ENCODE measurements around the gene OSBPL7. TPM values are rescaled to one million over a fixed set of nuclear protein-coding genes. Genes with fewer than 3 reads are reported as not detected.
A peak's percentile ranks its signal among the peaks of the same experiment; 100 is the strongest.
"Not testable (repeated sequence)": the region's sequence is repeated elsewhere in the genome, so short reads cannot be mapped to it uniquely, and the experiment has no call there.

Gene OSBPL7
- total RNA-seq, 1 experiment from 2014 or later, result 2.6 TPM

DNA sequence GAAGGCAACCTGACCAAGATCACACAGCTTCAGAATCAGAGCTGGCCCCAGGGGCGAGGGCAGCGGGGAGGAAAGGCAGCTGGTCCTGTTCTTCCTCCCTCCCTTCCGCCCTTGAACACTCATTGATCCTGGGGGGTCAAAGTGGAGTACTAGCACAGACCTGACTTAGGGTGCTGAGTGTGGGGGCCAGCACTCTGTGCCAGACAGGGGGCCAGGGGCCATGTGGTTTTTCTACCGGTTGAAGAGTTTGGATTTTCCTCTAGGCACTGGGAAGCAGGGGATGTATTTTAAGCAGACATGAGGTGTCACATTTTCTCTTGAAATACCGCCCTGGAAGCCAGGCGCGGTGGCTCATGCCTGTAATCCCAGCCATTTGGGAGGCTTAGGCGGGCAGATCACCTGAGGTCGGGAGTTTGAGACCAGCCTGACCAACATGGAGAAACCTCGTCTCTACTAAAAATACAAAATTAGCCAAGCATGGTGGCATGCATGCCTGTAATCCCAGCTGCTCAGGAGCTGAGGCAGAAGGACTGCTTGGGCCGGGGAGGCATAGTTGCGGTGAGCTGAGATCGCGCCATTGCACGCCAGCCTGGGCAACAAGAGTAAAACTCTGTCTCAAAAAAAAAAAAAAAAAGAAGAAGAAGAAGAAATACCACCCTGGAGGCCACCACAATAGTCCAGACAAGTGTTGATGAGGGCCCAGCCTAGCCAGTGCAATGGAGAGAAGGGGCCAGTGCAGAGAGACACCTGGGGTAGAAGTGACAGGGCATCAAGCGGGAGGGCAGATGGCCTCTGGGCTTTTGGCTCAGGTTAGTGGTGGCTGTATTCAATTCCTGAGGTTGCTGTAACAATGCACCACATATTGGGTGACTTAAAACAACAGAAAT lies 15.3 kb downstream of the OSBPL7 start:
- DNase-seq (ENCODE audit: low read depth), result no peak

DNA sequence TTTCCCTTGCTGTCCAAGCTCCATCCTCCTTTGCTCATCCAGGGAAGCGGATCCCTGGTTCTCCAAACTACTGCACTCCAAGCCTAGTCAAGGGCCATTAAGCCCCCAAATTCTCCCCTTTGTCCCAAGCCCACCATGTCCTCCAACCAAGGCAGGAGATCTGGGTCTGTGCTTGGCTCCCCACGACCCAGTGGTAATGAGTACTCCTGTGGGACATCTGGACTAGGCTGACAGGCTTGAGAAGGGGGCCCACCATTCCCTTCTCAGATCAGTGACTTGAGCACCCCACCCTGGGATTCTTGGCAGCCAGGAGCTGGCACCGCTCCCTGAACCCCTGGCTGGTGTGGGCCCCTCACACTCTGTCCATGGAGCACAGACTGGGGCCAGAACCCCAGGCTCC lies 17.1 kb downstream of the OSBPL7 start:
- no peak for DNase-seq (ENCODE audit: low read depth)

DNA sequence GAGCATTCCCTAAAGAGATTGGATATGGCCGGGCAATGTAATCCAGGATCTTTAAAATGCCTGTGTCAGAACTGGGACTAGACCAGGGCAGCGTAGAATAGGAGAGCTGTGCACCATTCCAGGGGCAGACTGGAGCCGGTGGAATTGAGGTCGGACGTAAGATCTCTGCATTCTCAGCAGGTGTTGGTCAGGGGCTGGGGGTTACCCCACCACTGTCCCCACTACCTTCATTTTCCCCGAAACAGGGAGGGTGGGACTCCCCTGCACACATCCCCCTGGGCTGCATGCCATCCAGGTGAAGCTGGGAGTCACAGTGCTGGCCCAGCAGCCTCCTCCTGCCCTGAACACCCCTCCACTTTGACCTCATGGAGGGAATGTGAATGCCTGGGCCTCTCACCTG lies 17.8 kb downstream of the OSBPL7 start:
- DNase-seq (ENCODE audit: low read depth), result no peak

DNA sequence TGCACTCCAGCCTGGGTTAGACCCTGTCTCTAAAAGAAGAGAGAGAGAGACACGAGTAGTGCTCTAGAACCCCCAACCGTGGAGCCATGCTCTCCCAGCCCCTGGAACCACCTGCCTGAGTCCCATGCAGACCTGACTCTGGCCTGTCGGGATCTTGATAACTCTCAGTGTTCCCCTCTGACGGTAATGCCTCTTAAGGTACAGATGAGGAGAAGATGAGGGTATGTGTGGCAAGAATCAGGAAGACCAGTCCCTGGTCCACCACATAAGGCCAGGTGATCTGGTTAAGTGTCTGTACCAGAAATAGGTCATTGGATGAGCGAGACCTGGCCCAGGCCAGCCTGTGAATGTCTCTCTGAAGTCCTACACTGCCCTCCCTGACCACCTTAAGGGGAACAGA lies 18.4 kb downstream of the OSBPL7 start:
- DNase-seq (ENCODE audit: low read depth), result no peak

DNA sequence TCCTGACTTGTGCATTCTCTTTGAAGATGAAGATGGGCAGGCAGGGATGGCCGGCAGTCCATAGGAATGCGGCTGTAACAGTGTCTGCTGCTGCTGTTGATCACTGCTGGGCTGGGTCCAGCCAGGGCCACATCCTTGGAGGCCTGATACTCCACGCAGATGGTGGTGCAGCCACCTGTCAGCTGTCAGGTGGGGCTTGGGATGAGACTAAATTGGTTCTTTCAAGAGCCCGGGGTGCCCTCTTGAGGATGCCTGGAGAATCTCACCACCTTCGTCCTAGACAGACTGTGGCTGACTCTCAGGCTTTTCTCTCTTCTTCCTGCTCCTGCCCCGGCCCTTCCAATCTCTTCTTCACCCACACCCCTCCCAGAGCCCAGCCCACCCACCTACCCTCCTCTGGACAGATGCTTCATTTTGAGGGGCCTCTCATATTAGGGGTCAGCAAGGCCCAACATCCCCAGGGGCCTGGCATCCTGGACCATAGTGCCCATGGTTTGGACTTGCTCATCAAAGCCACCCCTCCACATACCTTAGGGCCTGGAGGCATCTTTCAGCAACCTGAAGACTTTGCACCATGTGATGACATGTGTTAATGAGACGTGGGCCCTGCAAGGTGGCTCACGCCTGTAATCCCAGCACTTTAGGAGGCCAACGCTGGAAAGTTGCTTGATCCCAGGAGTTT lies 19.1 kb downstream of the OSBPL7 start:
- DNase-seq (ENCODE audit: low read depth), result peak; percentile 32

DNA sequence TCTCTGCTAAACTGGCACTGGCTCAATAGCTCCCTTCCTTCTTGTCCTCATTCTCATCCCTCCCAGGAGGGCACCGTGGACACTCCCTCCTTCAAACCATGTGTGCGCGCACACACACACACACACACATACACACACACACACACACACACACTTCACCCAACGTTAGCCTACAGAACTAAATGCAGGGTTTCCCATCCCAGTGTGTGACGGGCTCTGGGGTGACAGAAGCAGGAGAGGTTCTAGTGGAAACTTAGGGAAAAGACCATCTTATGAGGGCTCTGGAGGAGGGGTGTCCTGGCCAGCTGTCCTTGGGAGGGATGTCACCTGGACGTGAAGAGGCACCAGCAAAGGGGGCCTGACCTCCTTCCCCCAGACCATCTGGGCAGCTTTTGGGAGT lies 19.7 kb downstream of the OSBPL7 start:
- no peak for DNase-seq (ENCODE audit: low read depth)

DNA sequence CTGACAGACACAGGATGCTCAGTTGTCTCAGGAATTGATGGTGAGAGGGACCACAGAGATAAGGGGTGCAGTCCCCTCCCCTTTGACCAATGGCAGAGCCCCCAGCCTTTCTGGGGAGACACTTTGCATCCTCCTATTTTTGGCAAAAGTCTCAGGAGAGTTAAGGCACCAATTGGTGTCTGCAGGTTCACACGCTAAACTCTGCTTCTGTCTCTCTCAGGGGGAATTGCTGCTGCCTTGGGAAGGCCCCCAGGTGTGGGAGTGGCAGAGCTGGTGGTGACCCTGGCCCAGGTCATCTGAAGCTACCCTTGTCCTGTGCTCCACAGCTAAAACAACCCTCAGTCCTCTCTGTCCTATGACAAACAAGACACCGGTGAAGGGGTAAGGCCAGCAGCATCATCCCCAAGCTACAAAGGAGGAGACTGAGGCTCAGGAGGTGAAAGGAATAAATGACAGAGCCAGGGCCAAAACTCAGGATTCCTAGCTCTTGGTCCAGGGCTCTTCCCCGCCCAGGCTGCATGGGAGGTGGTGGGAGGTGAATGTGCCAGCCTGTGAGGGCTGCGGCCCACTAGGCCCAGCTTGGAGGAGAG lies 20.3 kb downstream of the OSBPL7 start:
- DNase-seq (ENCODE audit: low read depth), result no peak

DNA sequence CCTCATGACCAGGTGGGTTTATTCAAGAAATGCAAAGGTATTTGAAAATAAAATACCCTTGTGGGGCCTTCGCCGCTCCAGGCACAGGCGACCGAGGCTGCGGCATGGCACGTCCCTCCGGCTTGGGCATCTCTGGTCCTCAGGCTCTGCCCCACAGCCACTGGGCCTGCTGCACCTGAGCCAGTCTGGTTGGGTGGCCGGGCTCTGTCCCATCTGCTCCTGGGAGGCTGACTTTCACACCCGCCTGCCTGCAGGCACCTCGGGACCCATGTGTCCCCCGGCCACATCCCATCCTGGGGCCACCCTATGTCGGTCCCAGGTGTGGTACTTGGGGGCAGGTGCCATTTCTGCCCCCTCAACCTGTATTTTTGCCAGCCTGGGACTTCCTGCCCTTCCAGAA lies 20.9 kb downstream of the OSBPL7 start:
- no peak for DNase-seq (ENCODE audit: low read depth)

DNA sequence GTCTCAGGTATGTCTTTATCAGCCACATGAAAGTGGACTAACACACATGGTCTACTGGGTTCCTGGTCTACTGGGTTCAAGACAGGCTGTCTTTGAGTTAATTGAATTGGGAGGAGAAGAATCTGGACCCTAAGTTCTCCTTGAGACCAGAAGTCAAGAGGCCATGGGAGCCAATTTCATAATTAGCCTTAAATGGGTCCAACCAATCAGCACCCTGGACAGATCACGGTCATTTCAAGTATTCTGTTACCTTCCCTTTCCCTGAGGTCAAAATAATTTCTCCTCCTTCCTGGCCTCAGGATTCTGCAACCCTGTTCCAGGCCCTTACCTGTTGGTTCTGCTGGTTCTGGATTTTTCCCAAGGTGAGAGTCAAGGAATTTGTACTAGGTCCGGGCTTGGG lies 23.8 kb downstream of the OSBPL7 start:
- DNase-seq (ENCODE audit: low read depth), result peak; percentile 15

DNA sequence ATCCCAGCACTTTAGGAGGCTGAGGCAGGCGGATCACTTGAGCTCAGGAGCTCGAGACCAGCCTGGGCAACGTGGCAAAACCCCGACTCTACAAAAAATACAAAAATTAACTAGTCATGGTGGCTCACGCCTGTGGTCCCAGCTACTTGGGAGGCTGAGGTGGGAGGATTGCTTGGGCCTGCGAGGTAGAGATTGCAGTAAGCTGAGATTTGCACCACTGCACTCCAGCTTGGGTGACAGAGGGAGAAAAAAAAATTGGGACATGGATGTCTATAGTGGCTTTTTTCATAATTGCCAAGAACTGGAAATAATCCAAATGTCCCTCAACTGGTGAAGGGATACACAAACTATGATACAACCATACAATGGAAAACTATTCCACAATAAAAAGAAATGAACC lies 28.6 kb downstream of the OSBPL7 start:
- no peak for DNase-seq (ENCODE audit: low read depth)

DNA sequence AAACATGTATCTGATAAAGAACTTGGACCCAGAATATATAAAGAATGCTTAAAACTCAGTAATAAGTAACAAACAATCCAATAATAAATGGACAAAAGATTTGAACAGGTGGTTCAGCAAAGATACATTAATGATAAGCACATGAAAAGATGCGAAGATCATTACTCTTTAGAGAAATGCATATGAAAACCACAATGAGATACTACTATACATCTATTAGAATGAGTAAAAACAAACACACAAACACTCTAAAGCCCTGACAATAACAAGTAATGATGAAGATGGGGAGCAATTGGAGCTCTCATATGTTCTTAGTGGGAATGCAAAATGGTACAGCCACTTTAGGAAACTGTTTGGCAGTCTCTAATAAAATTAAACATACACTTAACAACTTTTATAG lies 29.1 kb downstream of the OSBPL7 start:
- DNase-seq (ENCODE audit: low read depth), result no peak

DNA sequence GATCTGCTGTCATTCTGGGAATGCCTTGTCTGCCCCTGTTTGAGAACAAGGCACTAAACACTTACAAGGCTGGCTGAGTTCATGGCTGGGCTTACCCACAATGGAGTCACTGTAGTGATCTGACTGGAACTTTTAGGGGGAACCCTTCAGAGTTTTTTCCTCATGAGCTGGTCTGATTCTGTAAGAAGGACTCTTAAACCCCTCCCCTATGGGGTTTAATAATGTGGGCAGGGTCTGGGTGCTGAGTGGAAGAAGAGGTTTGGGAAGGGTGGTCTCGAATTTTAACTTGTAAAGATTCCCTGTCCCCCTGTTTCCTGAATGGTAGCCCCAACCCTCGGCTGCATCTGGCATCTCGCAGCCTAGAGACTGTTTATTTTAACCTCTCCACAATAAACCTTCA lies 30.6 kb downstream of the OSBPL7 start:
- DNase-seq (ENCODE audit: low read depth), result no peak

DNA sequence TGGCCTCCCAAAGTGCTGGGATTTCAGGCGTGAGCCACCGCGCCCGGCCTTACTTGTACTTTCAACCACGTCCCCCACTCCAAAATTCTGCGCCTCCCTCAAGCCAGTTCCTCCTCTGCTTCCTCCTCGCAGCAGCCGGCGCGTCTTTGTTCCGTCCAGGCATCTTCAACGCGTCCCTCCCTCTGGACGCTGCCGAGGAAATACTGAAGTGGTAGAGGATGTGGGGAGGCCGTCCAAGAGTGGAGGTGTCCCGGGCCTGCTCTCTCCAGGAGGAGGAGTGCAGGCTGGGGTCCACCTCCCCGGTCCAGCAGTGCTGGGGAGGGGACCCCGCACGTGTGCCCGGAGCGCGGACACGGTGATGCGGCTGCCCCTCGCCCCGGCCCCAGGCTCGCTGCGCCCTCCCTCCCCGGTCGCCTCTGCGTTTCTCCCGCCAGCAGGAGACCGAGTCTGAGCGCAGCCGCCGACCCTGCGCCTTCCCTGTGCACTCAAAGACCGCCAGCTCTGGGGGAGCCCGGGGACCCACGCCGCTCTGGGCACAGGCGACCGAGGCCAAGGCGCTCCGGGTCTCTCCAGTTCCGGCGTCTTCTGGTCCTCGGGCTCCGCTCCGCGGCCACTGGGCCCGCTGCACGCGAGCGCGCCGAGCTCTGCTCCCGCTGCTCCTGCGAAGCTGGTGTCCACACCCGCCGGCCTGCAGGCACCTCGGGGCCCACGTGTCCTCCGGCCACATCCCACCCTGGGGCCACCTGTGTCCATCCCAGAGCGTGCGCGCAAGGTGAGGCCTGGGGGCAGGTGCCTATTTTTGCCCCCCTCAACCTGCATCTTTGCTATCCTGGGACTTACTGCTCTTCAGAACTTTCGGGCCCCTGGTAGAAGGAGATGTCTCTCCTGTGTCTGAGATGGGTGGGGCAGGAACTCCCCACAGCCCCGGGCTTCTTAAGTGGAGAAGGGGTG lies 31.7 kb downstream of the OSBPL7 start:
- peak; percentile 35 for DNase-seq (ENCODE audit: low read depth)

DNA sequence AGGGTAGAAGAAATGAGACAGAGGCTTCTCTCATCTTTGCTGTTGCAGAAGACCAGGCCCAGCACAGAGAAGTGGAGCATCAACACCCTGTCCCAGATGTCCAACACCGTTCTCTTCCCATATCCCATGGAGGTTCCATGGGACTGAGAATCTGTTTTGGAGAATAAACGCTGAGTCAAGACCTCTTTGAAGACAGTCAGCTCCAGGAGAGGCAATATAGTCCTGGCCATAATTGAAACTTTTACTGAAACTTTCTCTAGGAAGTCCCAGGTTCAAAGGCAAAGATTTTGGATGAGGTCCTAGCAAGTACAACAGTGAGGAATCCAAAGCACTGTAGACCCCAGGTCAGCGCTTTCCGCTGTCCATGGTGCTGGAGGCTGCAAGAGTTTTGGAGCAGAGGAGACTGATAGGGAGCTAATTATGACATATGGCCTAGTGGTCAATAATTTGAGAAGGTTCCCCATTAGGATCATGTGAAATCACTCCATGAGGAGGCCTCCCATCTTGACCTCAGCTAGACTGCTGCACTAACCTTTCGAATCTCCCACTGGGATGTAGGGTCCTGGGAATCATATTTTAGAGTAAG lies 36.0 kb downstream of the OSBPL7 start:
- peak; percentile 38 for DNase-seq (ENCODE audit: low read depth)

DNA sequence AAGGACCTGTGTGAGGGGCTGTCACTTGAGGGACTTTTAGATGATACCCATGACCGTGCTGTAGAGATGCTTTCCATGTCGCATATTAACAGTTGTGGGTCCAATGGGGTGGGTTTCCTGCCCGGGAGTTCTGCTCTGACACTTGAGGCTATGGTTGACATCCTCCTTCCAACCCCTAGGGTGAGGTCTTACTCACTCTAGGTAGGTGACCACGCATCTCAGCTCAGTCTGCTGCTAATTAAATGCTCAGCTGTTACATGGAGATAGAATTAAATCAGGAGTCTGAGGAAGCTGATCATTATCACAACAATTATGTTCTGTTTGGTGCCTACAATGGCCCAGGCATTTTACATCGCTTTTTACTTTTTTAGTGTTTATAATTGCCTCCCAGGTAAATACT lies 40.2 kb downstream of the OSBPL7 start:
- DNase-seq (ENCODE audit: low read depth), result no peak

DNA sequence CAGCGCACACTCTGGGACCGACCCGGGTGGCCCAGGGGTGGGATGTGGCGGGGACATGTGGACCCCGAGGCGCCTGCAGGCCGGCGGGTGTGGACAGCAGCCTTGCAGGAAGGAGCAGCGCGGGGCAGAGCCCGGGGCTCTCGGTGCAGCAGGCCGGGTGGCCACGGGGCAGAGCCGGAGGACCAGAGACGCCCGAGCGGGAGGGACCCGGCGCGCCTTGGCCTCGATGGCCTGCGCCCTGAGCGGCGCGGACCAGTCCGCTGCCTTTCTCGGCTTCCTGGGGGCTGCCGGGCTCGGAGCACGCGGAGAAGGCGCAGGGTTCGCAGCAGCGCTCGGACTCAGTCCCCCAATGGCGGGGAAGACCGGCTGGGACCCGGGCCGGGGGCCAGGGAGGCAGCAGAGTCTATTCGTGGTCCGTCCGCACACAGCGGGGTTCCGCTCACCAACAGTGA lies 43.4 kb downstream of the OSBPL7 start:
- DNase-seq (ENCODE audit: low read depth), result no peak

DNA sequence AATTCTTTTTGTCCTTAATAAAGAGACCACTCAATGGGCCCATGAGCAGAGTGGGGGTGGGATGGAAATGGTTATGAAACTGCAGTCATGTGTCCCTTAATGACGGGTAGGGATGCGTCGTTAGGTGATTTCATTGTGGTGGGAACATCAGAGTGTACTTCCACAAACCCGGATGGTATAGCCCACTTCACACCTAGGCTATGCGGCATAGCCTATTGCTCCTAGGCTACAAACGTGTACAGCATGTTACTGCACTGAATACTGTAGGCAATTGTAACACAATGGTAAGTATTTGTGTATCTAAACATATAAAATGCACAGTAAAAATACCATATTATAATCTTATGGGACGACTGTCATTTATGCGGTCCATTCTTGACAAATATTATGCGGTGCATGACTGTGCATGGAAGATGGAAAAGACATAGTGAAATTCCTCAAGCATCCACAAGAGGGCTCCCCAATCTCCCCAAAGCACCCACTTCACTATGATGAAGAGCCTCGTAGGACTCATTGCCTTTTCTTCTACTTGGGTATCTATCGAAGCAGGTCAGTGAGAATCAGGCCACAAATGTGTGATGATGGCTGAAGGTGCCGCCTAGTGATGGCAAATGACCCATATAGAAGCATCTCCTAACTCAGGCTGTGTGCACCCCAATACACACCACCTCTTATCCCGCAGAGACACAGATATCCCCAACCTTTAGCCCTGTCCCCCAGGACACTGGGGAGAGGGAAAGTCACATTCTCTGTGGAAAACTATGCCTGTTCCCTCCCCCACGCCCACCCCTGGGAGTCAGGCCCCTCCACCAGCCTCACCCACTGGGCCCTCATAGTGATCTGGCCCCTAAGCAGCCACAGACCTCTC lies 45.0 kb downstream of the OSBPL7 start:
- peak; percentile 44 for DNase-seq (ENCODE audit: low read depth)

DNA sequence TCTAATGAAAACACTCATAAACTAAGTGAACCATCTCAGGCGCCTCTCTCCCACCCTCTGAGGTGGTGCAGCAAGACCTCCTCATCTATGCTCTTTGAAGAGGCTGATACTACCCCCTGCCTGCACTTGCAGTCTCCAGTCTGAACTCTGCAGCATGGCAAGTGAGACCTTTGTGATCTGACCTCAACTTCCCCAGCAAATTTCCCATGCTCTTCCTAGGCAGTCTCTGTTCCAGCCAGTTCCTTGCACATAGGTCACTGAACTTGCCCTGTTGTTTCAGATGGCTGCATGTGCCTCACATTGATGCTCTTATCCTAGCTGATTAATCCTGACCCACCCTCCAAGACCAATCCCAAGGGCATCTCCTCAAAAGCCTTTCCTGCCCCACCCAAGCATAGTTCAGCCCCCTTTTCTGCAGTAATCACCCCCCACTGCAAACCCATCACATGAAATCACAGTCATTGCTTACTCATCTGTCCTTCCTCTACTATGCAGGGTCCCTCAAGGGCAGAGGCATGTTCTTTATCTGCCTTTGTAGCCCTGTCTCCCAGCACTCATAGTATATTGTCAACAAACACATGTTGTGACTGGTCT lies 46.5 kb downstream of the OSBPL7 start:
- no peak for DNase-seq (ENCODE audit: low read depth)

DNA sequence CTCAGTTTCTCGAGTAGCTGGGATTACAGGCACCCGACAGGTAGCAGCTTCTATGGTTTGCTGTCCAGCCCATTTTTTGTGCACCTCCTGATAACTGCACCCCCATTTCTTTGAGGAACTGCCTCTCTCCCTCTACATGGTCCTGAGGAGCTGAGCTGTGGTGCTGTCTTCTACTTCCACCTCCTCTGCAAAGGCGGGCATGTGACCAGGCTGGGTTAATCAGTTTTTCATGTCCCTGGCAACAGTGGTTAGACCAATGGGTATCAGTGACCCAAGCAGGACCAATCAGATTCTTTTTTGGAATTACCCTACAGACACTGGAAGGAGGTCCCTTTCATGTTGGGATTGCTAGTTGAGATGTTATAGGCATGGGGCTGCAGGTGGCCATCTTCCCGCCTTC lies 47.3 kb downstream of the OSBPL7 start:
- DNase-seq (ENCODE audit: low read depth), result no peak

DNA sequence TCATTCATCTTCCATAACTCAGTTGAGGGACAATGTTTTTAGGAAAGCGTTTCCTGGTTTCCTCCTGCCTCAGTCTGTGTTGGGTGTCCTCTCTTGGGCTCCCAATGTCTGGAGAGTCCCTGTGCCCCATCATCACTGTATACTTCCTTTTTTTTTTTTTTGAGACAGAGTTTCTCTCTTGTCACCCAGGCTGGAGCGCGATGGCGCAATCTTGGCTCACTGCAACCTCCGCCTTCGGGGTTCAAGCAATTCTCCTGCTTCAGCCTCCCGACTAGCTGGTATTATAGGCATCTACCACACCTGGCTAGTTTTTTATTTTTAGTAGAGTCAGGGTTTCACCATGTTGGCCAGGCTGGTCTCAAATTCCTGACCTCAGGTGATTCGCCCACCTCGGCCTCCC lies 47.9 kb downstream of the OSBPL7 start:
- not testable (repeated sequence) for DNase-seq (ENCODE audit: low read depth)

Measured in RPMI7951 (cell line).